Thyroid gland (tissue), 4 donors: ENCODE data around the gene TPD52L1. TPM values are rescaled to one million over a fixed set of nuclear protein-coding genes. Genes with fewer than 3 reads are reported as not detected.

Experiments used
- DNase-seq, 2 donors: peaks; one replicate each; pipeline ENCODE4 v3.0.0-alpha.2; 2019
- H3K27ac ChIP-seq, 3 donors: fragments of 200-600 bp; sonication (generic); 1 replicate in 2 of 3; 2 replicates in 1 of 3; pipeline ENCODE4 v1.5.1; 2016 to 2019; ENCODE audit warnings: mild to moderate bottlenecking in 1 of 3, moderate library complexity in 1 of 3
- H3K27me3 ChIP-seq: fragments of 200-600 bp; sonication (generic); one replicate; pipeline ENCODE4 v1.5.1; 2019
- H3K36me3 ChIP-seq, 2 donors: fragments of 200-600 bp; sonication (generic); one replicate each; pipeline ENCODE4 v1.5.1; 2016 to 2019
- H3K4me1 ChIP-seq, 2 donors: fragments of 200-600 bp; sonication (generic); one replicate each; pipeline ENCODE4 v1.5.1; 2017 to 2019
- H3K4me3 ChIP-seq, 3 donors: fragments of 200-600 bp; sonication (generic); replicated peaks in 1 of 3; 1 replicate in 2 of 3; 2 replicates in 1 of 3; pipeline ENCODE4 v1.5.1; 2016; ENCODE audit warnings: mild to moderate bottlenecking in 1 of 3
- H3K9me3 ChIP-seq: fragments of 200-600 bp; sonication (generic); one replicate; pipeline ENCODE4 v1.5.1; 2017
- CTCF ChIP-seq, 6 experiments: fragments of 200-600 bp in 3 of 6; fragments of 450-650 bp in 3 of 6; sonication (generic) in 3 of 6; IDR thresholded peaks; one replicate each; pipeline ENCODE4 v1.5.1; 2016 to 2019; ENCODE audit warnings: antibody characterized with exemption in 6 of 6, mild to moderate bottlenecking in 2 of 6, inconsistent platforms in 1 of 6, moderate library complexity in 1 of 6
- POLR2A ChIP-seq, 2 donors: fragments of 450-650 bp; IDR thresholded peaks; one replicate each; pipeline ENCODE4 v1.6.1; 2017; ENCODE audit warnings: antibody characterized with exemption in 2 of 2, mild to moderate bottlenecking in 2 of 2, moderate library complexity in 1 of 2
- WGBS, 2 donors: methylation state at CpG; one replicate each; pipeline ENCODE4 v1.1.5; 2017; 5-methylcytosine and 5-hydroxymethylcytosine counted together
- intact Hi-C: fragments of 100-400 bp; cut with DNase I; formaldehyde crosslinking; loops from one replicate; pipeline ENCODE4 v1.15.1; 2023
- total RNA-seq, 4 donors: library from RNA; depleted of rRNA; stranded (reverse); fragments of >200 nt; gene quantifications; one replicate each; pipeline ENCODE4 v1.2.3, GENCODE V29; 2016

The TPD52L1 gene
- total RNA-seq, 4 donors from 2014 or later = 182 to 392 (median 293) TPM

- peaks cover 0 to 17% of the 10 kb centered on the region in 2 donors for H3K36me3 ChIP-seq
- no peaks in the 10 kb centered on the region for H3K9me3 ChIP-seq
- no peaks in the 10 kb centered on the region for H3K27me3 ChIP-seq
- TF ChIP-seq CTCF (IDR thresholded peaks at IDR 0.05) (no peak), POLR2A (IDR thresholded peaks at IDR 0.05) (no peak)
- WGBS, 2 donors = 89 to 96% methylated on average over 8 of the region's 8 CpGs
- H3K4me3 ChIP-seq = no peak overlapping the region
- H3K27ac ChIP-seq = no peak overlapping the region
- no peak for DNase-seq
- no peaks in the 10 kb centered on the region for H3K4me1 ChIP-seq
- intact Hi-C loops = no loop called here
Observed at GRCh38 chr6:125271486-125272159, 118.0 kb downstream of the TPD52L1 start.

- H3K9me3 ChIP-seq = no peaks in the 10 kb centered on the region
- no peak overlapping the region for H3K4me3 ChIP-seq
- TF ChIP-seq CTCF (IDR thresholded peaks at IDR 0.05) (no peak), POLR2A (IDR thresholded peaks at IDR 0.05) (no peak)
- H3K36me3 ChIP-seq = peaks cover 0 to 17% of the 10 kb centered on the region in 2 donors
- H3K27ac ChIP-seq = no peak overlapping the region
- DNase-seq = no peak
- no peaks in the 10 kb centered on the region for H3K27me3 ChIP-seq
- WGBS, 2 donors = 100% methylated on average over 7 of the region's 8 CpGs
- no peaks in the 10 kb centered on the region for H3K4me1 ChIP-seq
- intact Hi-C loops = no loop called here
Observed at GRCh38 chr6:125273251-125273650, 119.7 kb downstream of the TPD52L1 start.

GRCh38 chr6:125273965-125274364 lies 120.4 kb downstream of the TPD52L1 start:
- no peak for DNase-seq
- H3K9me3 ChIP-seq = no peaks in the 10 kb centered on the region
- peaks cover 0 to 17% of the 10 kb centered on the region in 2 donors for H3K36me3 ChIP-seq
- WGBS, 2 donors = 87 to 99% methylated on average over 6 to 7 of the region's 7 CpGs
- H3K4me1 ChIP-seq = no peaks in the 10 kb centered on the region
- H3K27me3 ChIP-seq = no peaks in the 10 kb centered on the region
- TF ChIP-seq POLR2A (IDR thresholded peaks at IDR 0.05) = no peak
- no peak for TF ChIP-seq CTCF (IDR thresholded peaks at IDR 0.05)
- intact Hi-C loops = no loop called here
- no peak overlapping the region for H3K4me3 ChIP-seq
- no peak overlapping the region for H3K27ac ChIP-seq

- intact Hi-C loops = no loop called here
- no peaks in the 10 kb centered on the region for H3K27me3 ChIP-seq
- DNase-seq = no peak
- H3K9me3 ChIP-seq = no peaks in the 10 kb centered on the region
- 83 to 91% methylated on average over 3 of the region's 3 CpGs for WGBS, 2 donors
- no peaks in the 10 kb centered on the region for H3K4me1 ChIP-seq
- H3K4me3 ChIP-seq = no peak overlapping the region
- H3K27ac ChIP-seq = no peak overlapping the region
- H3K36me3 ChIP-seq = peaks cover 0 to 17% of the 10 kb centered on the region in 2 donors
- TF ChIP-seq CTCF (IDR thresholded peaks at IDR 0.05) (no peak), POLR2A (IDR thresholded peaks at IDR 0.05) (no peak)
Observed at GRCh38 chr6:125274935-125275334, 121.4 kb downstream of the TPD52L1 start.

- H3K27me3 ChIP-seq = no peaks in the 10 kb centered on the region
- no peak for TF ChIP-seq CTCF (IDR thresholded peaks at IDR 0.05)
- no peak for TF ChIP-seq POLR2A (IDR thresholded peaks at IDR 0.05)
- H3K4me1 ChIP-seq = no peaks in the 10 kb centered on the region
- WGBS, 2 donors = 97 to 98% methylated on average over 3 of the region's 3 CpGs
- DNase-seq = no peak
- peaks cover 8 to 20% of the 10 kb centered on the region in 2 donors for H3K36me3 ChIP-seq
- no peaks in the 10 kb centered on the region for H3K9me3 ChIP-seq
- intact Hi-C loops = no loop called here
- no peak overlapping the region for H3K27ac ChIP-seq
- H3K4me3 ChIP-seq = no peak overlapping the region
Observed at GRCh38 chr6:125275779-125276178, 122.2 kb downstream of the TPD52L1 start.
